HG03097 (cell line): ENCODE data around the gene FLG2.

Experiments
- ATAC-seq: cut with Tn5 transposase; IDR thresholded peaks from one replicate; pipeline ENCODE4 v1.9.1; 2021; ENCODE audit not compliant: unreplicated experiment, low FRiP score

FLG2 gene

GRCh38 chr1:152359906-152360305, at the start of gene FLG2:
TSS of gene FLG2 (minus strand) at chr1:152360006. CDS start at chr1:152358884, 1,122 bp downstream.
- ATAC-seq, result no peak

DNA sequence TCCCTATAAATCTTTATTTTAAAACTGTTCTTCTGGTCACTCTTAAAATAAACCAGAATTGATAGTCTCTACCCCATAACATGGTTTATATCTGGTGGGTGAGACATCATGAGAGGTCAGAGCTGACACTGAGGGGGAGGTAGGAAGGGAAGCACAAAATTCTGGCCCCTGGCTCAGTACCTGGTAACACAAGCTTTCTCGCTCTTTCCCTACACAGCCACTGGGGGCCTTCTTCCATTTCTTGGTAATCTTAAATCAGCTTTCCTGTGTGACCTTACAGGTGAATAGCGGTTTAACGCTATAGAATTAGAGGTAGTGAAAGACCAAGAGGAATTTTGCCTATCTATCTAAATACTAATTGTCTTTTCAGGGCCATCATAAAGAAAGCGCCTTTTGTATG, 48.9 kb upstream of the FLG2 start:
- no peak for ATAC-seq

- ATAC-seq, result no peak
Measured at GRCh38 chr1:152398812-152399698, 39.2 kb upstream of the FLG2 start.

DNA sequence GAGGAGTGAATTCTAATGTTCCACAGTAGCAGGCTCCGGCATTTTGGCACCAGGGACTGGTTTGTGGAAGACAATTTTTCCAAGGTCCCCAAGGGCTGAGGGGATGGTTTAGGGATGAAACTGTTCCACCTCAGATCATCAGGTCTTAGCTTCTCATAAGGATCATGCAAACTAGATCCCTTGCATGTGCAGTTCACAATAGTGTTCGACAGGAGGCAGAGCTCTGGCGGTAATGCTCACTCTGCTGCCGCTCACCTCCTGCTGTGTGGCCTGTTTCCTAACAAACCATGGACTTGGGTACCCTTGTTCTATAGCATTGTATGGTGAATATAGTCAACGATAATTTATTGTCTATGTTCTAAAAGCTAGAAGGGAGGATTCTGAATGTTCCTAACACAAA, 37.7 kb upstream of the FLG2 start:
- ATAC-seq, result no peak

DNA sequence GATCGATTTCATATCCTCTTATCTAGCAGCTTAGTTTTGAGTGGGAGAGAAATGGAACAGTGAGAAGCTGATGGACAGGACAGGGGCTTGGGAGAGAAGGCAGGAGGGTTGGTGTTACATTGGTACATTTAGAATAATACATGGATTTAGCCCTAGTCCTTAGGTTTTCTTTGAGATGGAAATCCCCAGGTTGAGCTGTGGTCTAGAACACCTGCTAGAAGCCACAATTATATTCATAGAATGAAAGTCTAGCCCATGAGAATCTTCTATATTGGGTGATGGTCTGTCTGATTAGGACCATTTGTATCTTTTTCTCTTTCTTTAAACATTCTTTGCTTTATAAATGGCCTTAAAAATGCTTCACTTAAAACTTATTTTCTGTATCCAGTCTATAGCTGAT, 34.3 kb upstream of the FLG2 start:
- ATAC-seq, result no peak

DNA sequence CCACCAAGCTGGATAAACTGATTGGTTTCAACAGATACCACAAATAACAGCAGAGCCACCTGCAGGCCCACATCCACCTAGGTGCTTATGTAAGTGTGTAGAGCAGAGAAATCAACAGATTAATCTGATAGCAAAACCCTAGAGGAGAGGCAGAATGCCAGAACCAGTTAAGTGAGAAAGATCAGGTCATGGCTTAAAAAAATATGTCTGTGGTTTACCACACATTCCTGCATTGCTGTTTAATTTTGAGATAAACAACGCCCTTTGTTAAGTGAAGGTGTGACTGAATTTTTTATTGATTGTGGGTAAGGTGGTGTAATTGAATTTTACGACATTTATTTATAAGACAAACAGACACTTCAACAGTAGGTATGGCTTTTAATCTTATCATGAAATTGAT, 33.1 kb upstream of the FLG2 start:
- ATAC-seq, result no peak

DNA sequence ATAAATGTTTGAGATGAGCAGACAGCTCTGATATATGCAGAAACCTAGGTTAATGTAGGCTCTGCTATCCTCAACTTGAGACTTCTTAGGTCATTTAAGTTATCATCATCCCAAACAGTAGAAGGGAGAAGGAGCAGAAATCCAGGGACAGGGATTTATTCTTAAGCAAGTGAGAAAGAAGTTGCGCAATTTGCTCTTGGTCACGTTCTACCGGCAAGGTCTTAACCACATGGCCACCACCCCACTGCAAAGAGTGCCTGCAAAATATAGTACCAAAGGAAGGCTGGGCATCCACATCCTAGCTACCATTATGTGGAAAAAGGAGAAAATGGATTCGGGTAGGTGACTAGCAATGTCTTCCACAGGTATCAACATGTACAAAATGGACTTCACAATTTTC, 29.1 kb upstream of the FLG2 start:
- no peak for ATAC-seq

- no peak for ATAC-seq
Measured at GRCh38 chr1:152386940-152387339, 27.1 kb upstream of the FLG2 start.

DNA sequence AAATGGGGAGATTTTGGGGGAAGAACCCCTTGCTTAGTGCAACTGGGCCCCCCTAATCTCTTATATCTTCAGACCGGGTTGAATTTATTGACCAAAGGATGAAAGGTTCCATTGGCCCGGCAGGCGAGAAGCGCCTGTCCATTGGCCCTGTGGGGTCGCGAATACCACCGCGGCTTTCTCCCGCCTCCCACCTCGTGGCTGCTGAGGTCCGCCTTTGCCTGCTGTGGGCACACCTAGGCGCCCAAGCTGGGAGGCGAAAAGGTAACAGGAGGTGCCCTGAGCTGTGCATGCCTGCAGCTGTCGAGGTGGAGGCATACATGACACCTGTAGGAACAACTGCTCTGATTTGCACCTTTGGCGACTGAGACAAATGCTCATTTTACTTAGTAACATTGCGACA, 21.1 kb upstream of the FLG2 start:
- ATAC-seq, result no peak

- no peak for ATAC-seq
Measured at GRCh38 chr1:152374451-152374850, 14.6 kb upstream of the FLG2 start.

DNA sequence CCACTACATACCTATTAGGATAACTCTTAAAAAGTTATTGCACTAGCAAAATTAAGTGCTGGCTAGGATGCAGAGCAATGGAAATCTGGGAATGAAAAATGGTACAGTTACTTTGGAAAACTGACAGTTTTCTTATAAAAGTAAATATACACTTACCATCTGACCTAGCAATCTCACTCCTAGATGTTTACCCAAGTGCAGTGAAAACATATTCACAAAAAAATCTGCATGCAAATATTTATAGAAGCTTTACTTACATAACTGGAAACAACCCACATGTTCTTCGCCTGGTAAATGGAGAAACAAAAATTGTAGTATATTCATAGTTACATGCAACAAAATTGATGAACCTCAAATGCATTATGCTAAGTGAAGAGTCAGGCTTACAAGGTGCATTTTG, 12.9 kb upstream of the FLG2 start:
- no peak for ATAC-seq

DNA sequence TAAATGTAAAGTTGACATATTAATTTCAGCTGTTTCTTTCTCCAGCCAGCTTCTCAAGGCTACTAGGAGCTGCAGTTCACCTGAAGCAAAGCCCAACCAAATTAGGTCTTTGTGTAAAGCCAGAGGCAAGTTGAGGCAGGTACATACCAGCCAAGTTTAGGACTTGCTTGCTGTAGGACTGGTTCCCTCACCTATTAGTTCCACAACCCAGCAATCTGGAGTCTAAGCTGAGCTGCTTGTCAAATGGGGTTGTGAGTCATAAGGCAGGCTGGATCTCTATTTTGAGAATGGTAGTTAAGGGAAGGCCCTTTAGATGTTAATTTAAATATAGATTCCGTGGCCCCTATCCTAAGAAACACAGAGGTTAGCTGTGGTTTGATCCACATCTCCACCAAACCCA, 7.6 kb upstream of the FLG2 start:
- no peak for ATAC-seq

- no peak for ATAC-seq
Measured at GRCh38 chr1:152356736-152357135, 3.1 kb downstream of the FLG2 start.

DNA sequence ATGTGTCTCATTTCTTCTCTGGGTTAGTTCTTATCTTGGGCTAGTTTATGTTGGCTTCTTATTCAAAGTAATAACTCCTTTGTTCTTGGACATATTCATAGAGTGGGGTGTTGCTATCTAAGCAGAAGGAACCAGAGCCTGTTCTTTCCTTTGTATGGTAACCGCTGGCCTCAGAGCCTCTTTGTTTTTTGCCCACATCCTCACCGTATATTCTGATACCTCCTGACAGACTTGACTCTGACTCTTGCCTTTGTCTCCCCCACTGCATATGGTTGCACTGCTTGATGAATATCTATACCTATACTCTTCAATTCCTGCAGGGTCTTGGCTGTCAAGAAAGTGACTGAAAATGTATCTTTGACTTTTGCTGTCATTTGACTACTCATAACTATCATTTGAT, 10.2 kb downstream of the FLG2 start:
- ATAC-seq, result no peak

DNA sequence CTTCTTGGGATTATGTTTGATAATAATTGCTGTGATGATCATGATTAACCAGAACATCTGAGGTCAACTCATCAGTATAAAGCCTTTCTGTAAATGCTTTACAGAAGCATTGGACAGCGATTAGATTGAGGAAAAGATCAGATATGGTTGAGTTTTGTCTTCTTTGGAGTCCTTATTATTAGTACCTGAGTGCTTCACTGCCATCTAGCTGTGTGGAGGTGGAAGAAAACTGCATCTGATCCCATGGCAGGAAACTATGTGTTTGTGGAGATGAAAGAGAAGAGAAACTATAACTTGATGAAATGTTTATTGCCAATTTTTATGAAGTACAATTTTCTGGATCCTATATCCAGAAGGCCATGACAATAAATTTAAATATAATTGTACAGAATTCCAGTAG, 11.4 kb downstream of the FLG2 start:
- ATAC-seq, result no peak

GRCh38 chr1:152347116-152347728, 12.6 kb downstream of the FLG2 start:
- ATAC-seq, result peak; percentile 76

- ATAC-seq, result no peak
Measured at GRCh38 chr1:152344438-152344837, 15.4 kb downstream of the FLG2 start.

DNA sequence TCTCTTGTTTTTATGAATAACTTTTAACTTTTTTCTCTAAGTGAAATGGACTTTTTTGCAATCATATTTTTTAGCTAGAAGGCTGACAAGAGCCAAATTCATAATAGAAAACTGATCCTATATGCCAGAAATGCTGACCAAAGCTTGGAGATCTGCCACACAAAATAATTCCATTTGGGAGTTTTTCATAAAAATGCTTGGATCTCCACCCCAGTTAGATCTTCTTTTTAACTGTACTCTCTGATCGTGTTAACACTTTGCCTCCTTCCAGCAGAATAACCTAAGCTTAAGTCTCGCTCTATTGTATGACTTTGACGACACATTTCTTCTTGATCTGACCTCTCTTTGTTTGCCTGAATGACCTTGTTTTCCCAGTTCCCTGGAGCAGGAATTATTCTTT, 16.8 kb downstream of the FLG2 start:
- no peak for ATAC-seq

GRCh38 chr1:152335399-152335798, 24.4 kb downstream of the FLG2 start:
- no peak for ATAC-seq

- no peak for ATAC-seq
Measured at GRCh38 chr1:152328801-152329391, 30.9 kb downstream of the FLG2 start.

GRCh38 chr1:152325111-152325510, 34.7 kb downstream of the FLG2 start, which contains the start of gene FLG:
TSS of gene FLG (minus strand) at chr1:152325239. CDS start at chr1:152315456, 9,783 bp downstream.
- no peak for ATAC-seq

DNA sequence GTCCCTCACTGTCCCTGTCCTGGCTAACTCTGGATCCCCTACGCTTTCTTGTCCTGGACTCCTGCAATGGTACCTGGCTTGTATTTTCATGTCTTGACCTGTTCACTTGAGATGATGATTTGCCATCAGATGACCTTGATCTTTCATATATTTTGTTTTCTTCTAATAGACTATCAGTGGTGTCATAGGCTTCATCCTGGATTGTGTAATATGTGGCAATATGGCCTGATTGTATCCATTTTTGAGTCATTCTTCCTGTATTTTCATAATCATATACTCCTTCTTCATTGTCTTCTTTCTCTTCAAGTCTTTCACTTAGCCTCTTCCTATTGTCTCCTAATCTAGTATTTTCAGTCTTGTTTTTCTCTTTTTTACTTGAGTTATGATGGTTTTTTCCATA, 45.8 kb downstream of the FLG2 start:
- no peak for ATAC-seq
